ENCODE results near the gene CFAP299.

- TF ChIP-seq CTCF (IDR thresholded peaks at IDR 0.05; ENCODE audit: insufficient read depth, low read length, poor library complexity, severe bottlenecking) (no peak), EZH2phosphoT487 (conservative IDR thresholded peaks at IDR 0.05; ENCODE audit: low read length) (no peak)
These were observed 50.9 kb downstream of the CFAP299 start for GRCh38 chr4:80386281-80386886.
